Vagina (tissue), 2 donors: ENCODE measurements around the gene ATG9B.

ENCODE experiments used
- CTCF ChIP-seq, 3 experiments: fragments of 450-650 bp in 2 of 3; fragments of 200-600 bp in 1 of 3; sonication (generic) in 1 of 3; IDR thresholded peaks; one replicate each; pipeline ENCODE4 v1.5.1; 2017 to 2019; ENCODE audit warnings: antibody characterized with exemption in 3 of 3, mild to moderate bottlenecking in 2 of 3, moderate library complexity in 2 of 3
- POLR2A ChIP-seq, 2 donors: fragments of 450-650 bp; IDR thresholded peaks; one replicate each; pipeline ENCODE4 v1.6.1; 2017; ENCODE audit warnings: antibody characterized with exemption in 2 of 2, mild to moderate bottlenecking in 2 of 2, moderate library complexity in 2 of 2
- POLR2AphosphoS5 ChIP-seq, 2 donors: sonication (generic); formaldehyde crosslinking; IDR thresholded peaks; one replicate each; pipeline ENCODE4 v1.9.0; 2017; ENCODE audit warnings: antibody characterized with exemption in 2 of 2, mild to moderate bottlenecking in 2 of 2, low read depth in 1 of 2; ENCODE audit not compliant: insufficient read depth in 1 of 2

GRCh38 chr7:151031011-151031410, 6.7 kb upstream of the ATG9B start:
- TF ChIP-seq CTCF (IDR thresholded peaks at IDR 0.05) (no peak), POLR2AphosphoS5 (IDR thresholded peaks at IDR 0.05; ENCODE audit: insufficient read depth in 1 of 2, low read depth in 1 of 2) (no peak), POLR2A (IDR thresholded peaks at IDR 0.05) (no peak)
